Choroid plexus epithelial cell (primary cell): Measurements from ENCODE around the gene ARHGAP40.

ENCODE experiments used
- DNase-seq: peaks from one replicate; pipeline ENCODE4 v3.0.0-alpha.2; 2010; ENCODE audit warnings: low read depth
- H3K4me3 ChIP-seq: 2 replicates; pipeline ENCODE4 v1.5.1; 2011; ENCODE audit warnings: low read depth, mild to moderate bottlenecking, control low read depth, low read length, moderate library complexity
- TF ChIP-seq, protein P1 (sequence below): conservative IDR thresholded peaks from 2 replicates; pipeline ENCODE4 v1.5.1; 2011; ENCODE audit warnings: low read depth, mild to moderate bottlenecking, control low read depth, inconsistent platforms, low read length, moderate library complexity

Gene ARHGAP40

DNA sequence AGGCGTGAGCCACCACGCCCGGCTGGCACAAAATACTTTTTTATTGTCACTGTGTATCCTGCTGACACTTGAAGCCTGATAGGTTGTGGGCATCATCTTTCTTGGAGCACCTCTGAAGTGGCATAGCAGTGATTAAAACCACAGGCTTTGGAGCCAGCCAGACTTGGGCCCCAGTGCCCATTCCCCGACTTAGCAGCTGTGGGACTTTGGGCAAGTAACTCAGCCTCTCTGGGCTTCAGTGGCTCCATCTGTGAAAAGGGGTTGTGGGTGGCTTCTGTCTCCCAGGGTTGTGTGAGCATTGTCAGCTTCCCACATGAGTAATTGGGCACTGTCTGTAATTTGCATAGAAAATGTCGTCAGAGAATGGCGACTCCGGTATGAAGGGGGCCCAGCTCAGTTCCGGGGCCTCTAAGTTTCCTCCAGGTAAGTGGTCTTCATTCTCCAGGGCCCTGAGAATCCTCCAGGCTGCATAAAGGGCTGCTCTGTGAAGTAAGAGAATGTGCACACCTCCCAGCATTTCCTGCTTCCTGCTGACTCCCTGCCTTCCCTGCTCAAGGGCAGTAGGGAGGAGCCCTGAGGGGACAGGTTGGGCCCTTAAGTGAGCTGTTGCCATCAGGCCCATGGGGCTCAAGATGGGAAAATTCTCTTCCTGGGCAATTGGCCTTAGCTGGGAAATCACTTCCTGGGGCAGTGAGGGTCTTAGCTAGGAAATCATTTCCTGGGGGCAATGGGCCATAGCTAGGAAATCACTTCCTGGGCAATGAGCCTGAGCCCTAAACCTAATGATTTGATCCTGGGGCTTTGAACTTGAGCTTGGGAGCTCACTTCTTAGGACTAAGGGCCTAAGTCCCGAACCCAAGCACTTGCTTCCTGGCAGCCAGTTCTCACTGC, 27.2 kb downstream of the ARHGAP40 start:
- no peak overlapping the region for H3K4me3 ChIP-seq
- TF ChIP-seq, protein P1, sequence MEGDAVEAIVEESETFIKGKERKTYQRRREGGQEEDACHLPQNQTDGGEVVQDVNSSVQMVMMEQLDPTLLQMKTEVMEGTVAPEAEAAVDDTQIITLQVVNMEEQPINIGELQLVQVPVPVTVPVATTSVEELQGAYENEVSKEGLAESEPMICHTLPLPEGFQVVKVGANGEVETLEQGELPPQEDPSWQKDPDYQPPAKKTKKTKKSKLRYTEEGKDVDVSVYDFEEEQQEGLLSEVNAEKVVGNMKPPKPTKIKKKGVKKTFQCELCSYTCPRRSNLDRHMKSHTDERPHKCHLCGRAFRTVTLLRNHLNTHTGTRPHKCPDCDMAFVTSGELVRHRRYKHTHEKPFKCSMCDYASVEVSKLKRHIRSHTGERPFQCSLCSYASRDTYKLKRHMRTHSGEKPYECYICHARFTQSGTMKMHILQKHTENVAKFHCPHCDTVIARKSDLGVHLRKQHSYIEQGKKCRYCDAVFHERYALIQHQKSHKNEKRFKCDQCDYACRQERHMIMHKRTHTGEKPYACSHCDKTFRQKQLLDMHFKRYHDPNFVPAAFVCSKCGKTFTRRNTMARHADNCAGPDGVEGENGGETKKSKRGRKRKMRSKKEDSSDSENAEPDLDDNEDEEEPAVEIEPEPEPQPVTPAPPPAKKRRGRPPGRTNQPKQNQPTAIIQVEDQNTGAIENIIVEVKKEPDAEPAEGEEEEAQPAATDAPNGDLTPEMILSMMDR: no peak
- DNase-seq: no peak

DNA sequence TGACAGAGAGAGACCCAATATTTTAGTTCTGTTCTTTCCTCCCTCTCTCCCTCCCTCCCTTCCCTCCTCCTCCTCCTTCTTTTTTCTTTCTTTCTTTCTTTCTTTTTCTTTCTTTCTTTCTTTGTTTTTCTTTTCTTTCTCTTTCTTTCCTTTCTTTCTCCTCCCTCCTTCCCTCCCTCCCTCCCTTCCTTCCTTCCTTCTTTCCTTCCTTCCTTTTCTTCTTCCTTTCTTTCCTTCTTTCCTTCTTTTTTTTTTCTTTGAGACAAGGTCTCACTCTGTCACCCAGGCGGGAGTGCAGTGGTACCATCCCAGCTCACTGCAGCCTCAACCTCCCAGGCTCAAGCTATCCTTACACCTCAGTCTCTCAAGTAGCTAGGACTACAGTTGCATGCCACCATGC, 28.4 kb downstream of the ARHGAP40 start:
- DNase-seq: no peak
- TF ChIP-seq, protein P1: no peak
- H3K4me3 ChIP-seq: no peak overlapping the region

DNA sequence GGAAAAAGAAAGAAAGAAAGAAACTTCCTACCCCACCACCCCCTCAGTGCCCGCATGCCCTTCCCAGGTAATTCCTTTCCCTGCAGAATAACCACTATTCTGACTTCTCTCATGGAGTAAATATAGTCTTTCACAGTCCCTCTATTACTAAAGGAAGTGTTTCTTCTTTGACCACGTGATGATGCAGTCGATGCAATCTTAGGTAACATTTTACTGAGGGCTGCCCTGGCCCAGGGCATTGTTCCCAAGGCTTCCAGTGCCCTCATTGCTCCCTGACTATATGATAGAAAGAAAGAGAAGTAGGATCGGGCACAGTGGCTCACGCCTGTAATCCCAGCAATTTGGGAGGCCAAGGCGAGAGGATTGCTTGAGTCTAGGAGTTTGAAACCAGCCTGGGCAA, 29.1 kb downstream of the ARHGAP40 start:
- peak; percentile 23 for DNase-seq
- TF ChIP-seq, protein P1: no peak
- no peak overlapping the region for H3K4me3 ChIP-seq

GRCh38 chr20:38631155-38632022, 29.8 kb downstream of the ARHGAP40 start:
- DNase-seq: peak; percentile 72
- TF ChIP-seq, protein P1: no peak

DNA sequence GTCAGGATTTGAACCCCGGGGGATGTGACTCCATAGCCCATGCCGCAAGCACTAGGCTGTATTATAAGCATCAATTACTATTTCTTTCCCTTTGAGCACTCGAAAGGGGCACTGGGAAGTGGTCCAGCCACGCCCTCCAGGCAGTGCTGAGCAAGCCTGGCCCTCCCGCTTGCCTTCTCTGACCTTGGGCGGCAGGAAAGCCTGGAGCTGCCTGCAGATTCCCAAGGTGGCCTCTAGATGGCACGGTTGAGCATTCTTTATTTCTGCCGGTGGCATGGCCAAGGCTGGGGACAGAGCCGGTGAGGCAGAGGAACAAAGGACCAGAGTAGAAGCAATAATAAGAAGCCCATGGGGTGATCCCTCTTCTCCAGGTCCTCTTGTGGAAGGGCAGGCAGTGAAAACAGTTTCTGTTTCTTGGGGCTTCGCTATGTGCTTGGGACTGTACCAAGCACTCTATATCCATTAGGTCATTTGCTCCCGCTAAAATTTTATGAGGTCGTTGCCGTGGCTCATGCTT, 32.0 kb downstream of the ARHGAP40 start:
- peak; percentile 63 for DNase-seq
- TF ChIP-seq, protein P1: peak; percentile 89
- H3K4me3 ChIP-seq: no peak overlapping the region

More at GRCh38 chr20:38631155-38632022, 29.8 kb downstream of the ARHGAP40 start:
- H3K4me3 ChIP-seq: no peak overlapping the region

DNA sequence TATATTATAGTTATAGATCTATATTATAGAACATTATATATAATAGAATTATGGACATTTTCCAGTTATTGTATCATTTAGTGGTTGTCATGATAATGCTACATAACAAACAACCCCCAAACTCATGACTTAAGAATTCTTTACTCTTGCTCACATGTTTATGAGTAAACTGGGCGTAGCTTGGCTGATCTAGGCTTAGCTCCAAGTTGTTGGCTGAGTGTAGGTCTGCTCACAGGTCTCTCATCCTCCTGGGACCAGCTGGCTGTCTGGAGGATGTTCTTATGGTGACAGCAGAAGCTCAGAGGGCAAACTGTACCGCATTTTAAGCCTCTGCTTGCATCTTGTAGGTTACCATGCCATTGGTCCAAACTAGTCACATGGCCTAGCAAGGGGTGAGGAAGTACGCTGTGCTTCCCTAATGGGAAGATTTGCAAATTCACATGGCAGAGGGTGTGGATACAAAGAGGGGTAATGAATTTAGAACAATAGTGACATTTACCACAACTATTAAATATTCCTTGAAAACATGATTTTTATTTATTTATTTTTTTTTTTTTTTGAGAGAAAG, 34.2 kb downstream of the ARHGAP40 start:
- no peak overlapping the region for H3K4me3 ChIP-seq
- TF ChIP-seq, protein P1: no peak
- DNase-seq: peak; percentile 52
